Spinal cord (tissue), 10 donors: ENCODE data around the gene UBE2E1. TPM values are rescaled to one million over a fixed set of nuclear protein-coding genes. Genes with fewer than 3 reads are reported as not detected.

Source experiments
- DNase-seq, 6 donors: peaks; one replicate each; pipeline versions ENCODE4 v3.0.0 to v3.0.0-alpha.2; 2013 to 2015; ENCODE audit warnings: low spot score in 6 of 6, low read depth in 4 of 6
- H3K27ac ChIP-seq: one replicate; pipeline ENCODE4 v1.5.1; 2013; ENCODE audit warnings: low read depth, low read length, control low read depth
- H3K27me3 ChIP-seq: one replicate; pipeline ENCODE4 v1.6.1; 2013; ENCODE audit warnings: low read length; ENCODE audit not compliant: control insufficient read depth, insufficient read depth
- H3K36me3 ChIP-seq: one replicate; pipeline ENCODE4 v1.6.1; 2013; ENCODE audit warnings: low read length; ENCODE audit not compliant: control insufficient read depth, insufficient read depth
- H3K4me1 ChIP-seq: one replicate; pipeline ENCODE4 v1.6.1; 2013; ENCODE audit warnings: low read length; ENCODE audit not compliant: control insufficient read depth, insufficient read depth
- H3K4me3 ChIP-seq: one replicate; pipeline ENCODE4 v1.5.1; 2013; ENCODE audit warnings: low read depth, low read length, control low read depth
- H3K9me3 ChIP-seq: one replicate; pipeline ENCODE4 v1.6.1; 2013; ENCODE audit warnings: low read length; ENCODE audit not compliant: control insufficient read depth, insufficient read depth
- WGBS: methylation state at CpG from one replicate; pipeline ENCODE4 v1.1.5; 2013; ENCODE audit warnings: missing lambda C conversion rate; ENCODE audit not compliant: insufficient coverage; 5-methylcytosine and 5-hydroxymethylcytosine counted together
- long read RNA-seq, 4 donors: transcript quantifications; one replicate each; lab custom pipeline, GENCODE V29; 2026
- polyA plus RNA-seq, 2 donors: library from polyadenylated mRNA; unstranded; fragments of 120-200 nt; gene quantifications; one replicate each; pipeline ENCODE4 v1.2.1, GENCODE V29; 2013; ENCODE audit not compliant: insufficient read length in 2 of 2
- total RNA-seq, 2 donors: library from RNA; depleted of rRNA in 1 of 2; stranded (reverse); fragments of 120-200 nt in 1 of 2; fragments of >200 nt in 1 of 2; gene quantifications; one replicate each; pipeline versions ENCODE4 v1.2.3 to v1.2.4, GENCODE V29; 2013 to 2014
- donor health status: healthy.

UBE2E1 gene
- 100 to 1,000 TPM in 1 of 2 donors, 10 to 100 TPM in 1; 91.4 to 119 TPM for total RNA-seq
- 100 to 1,000 TPM; 155 to 182 TPM for polyA plus RNA-seq
- long read RNA-seq, donor 1, transcript UBE2E1-201 (6 exons, 1,511 nt), result major isoform, 47 of 87 reads
- long read RNA-seq, donor 1, partial matches to known transcripts, result 11 of 87 reads
- long read RNA-seq, donor 1, other reads (novel, unspliced or antisense), result 21 of 87 reads
- long read RNA-seq, donor 2, transcript UBE2E1-201 (6 exons, 1,511 nt), result major isoform, 33 of 49 reads
- long read RNA-seq, donor 2, partial matches to known transcripts, result 12 of 49 reads
- long read RNA-seq, donor 2, other reads (novel, unspliced or antisense), result 0 of 49 reads
- long read RNA-seq, donor 3, transcript UBE2E1-201 (6 exons, 1,511 nt), result major isoform, 20 of 28 reads
- long read RNA-seq, donor 3, partial matches to known transcripts, result 0 of 28 reads
- long read RNA-seq, donor 3, other reads (novel, unspliced or antisense), result 0 of 28 reads
- long read RNA-seq, donor 4, transcript UBE2E1-201 (6 exons, 1,511 nt), result major isoform, 57 of 148 reads
- long read RNA-seq, donor 4, partial matches to known transcripts, result 80 of 148 reads
- long read RNA-seq, donor 4, other reads (novel, unspliced or antisense), result 0 of 148 reads

DNA sequence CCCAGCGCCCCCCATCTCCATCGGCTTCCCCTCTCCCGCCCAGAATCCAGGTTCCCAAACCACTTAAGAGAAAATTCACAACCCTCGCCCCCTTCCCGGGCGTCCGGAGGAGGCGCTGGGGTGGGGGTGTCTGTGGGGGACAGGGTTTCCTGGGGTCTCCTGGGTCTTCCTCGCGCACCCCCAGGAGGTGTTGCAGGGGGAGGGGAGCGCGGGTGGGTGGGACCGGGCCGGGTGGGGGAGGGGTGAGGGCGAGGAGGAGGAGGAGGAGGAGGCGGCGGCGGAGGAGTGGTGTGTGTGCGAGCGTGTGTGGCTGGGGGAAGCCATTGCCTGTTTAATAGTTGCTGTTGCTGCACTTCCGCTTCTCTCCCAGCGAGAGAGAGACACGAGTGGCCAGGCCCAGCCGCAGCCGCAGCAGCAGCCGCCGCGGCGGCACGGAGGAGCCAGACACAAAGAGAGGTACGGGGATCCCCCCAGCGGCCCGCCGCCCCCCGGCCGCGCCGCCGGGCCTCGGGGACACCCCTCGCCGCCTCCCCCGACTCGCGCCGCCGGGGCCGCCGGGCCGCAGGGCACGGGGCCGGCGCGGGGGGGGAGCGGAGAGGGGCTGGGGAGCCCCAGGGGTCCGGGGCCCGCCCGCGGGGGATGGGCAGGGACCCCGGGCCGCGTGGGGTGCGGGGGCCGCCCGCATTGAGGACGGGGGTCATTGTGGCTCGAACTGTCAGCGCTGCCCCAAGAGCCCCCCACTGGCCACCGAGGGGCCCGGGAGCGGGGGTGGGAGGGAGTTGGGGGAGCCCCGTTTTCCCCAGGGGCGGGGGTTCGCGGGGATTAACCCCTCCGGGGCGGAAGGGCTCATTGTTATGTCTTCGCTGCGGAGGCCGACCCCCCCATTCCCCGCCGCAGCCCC, at the start of gene UBE2E1:
UBE2E1 (plus strand) TSS at position 323 of the 901 bp plus-strand sequence. CDS start 1,315 bp downstream, outside the sequence.
- under 1% methylated on average over 72 of the region's 82 CpGs for WGBS
- H3K27ac ChIP-seq, result peak within 1 kb of the TSS; percentile 72

DNA sequence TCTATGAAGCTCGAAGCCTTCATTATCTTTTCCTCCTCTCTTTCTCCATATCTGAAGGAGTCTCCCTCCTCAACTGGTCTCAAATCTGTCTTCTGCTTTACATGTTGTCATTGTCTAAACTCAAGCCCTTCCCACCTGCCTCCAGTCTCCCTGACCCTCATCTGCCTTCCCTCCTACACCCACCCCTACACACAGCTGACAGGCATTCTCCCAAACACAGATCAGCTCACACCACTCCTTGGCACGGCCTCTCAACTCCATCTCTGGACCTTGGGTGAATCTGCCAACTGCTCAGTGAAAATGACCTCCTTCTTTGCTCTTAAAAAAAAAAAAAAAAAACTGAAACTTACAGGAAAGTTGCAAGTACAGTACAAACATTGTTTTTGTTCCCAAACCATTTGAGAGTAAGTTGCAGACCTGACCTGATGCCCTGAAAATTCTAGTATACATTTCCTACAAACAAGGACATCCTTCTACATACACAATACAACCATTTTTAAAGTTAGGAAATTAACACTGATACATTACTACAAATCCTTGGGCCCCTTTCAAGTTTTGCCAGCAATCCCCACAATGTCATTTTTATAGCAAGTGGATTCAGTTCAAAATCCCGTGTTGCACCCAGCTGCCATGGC, 49.4 kb upstream of the UBE2E1 start:
- H3K4me1 ChIP-seq, result peaks cover 7% of the 10 kb centered on the region
- no peak overlapping the region for H3K4me3 ChIP-seq
- H3K9me3 ChIP-seq, result no peaks in the 10 kb centered on the region
- peaks cover 2% of the 10 kb centered on the region for H3K27me3 ChIP-seq
- WGBS, result 60% methylated on average over 3 of the region's 3 CpGs
- no peak overlapping the region for H3K27ac ChIP-seq
- no peaks in the 10 kb centered on the region for H3K36me3 ChIP-seq
- DNase-seq, result peak in 1 of 6 donors; percentile 38

More for the DNA sequence above, at the start of gene UBE2E1:
- Histone ChIP-seq H3K9me3 (no peaks in the 10 kb centered on the region), H3K27me3 (no peaks in the 10 kb centered on the region), H3K4me3 (peak within 1 kb of the TSS; percentile 74), H3K36me3 (no peaks in the 10 kb centered on the region), H3K4me1 (peaks cover 2% of the 10 kb centered on the region)
- DNase-seq, result peak in 2 of 6 donors; percentile 87 to 93

DNA sequence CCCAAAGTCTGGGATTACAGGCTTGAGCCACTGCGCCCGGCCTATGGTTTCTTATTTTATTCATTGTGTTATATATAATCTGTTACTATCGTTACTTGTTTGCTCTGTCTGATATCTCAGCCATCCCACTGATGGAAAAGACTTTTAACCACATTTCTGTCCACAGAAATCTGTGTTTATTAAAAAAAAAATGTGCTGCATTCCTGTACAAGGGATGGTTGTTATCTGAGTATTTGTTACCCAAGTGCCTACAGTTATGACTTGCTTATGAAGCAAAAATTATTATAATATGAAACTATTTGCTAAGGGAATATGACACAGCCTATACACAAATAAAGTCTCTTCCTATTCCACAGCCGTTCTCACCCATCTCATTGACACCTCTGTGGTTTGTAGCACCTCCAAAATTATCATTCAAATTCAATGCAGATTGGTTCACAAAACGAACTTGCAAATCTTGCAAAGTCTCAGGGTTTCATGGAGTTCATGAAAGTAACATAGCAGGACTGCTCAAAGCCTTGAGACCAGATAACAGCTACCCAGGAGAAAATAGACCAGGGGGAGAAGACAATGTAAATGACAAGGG, 47.4 kb upstream of the UBE2E1 start:
- Histone ChIP-seq H3K36me3 (no peaks in the 10 kb centered on the region), H3K27me3 (no peaks in the 10 kb centered on the region), H3K9me3 (no peaks in the 10 kb centered on the region), H3K4me3 (no peak overlapping the region), H3K27ac (no peak overlapping the region), H3K4me1 (peaks cover 10% of the 10 kb centered on the region)
- DNase-seq, result no peak
- WGBS, result 83% methylated on average over 1 of the region's 5 CpGs

DNA sequence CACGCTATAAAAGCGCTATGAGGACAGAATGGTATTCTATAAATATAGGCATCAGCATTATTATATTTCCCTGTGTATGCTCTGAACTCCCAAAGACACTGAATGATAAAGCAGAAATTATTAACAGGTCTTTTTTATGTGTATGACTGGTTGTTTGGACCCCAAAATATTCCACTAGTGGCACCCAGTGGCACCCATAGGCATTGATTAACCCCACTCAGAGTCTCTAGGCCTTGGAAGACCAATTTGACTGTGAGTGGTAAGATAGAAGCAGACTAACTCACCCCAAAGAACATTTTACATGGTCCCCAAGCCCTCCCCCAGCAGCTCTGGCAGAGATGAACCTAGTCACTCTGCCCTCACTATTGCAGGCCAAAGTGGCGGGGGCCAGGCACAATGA, 45.4 kb upstream of the UBE2E1 start:
- Histone ChIP-seq H3K9me3 (no peaks in the 10 kb centered on the region), H3K4me3 (no peak overlapping the region), H3K4me1 (peaks cover 12% of the 10 kb centered on the region), H3K27ac (no peak overlapping the region), H3K27me3 (no peaks in the 10 kb centered on the region), H3K36me3 (no peaks in the 10 kb centered on the region)
- no peak for DNase-seq
- WGBS, result 100% methylated on average over 1 of the region's 3 CpGs

DNA sequence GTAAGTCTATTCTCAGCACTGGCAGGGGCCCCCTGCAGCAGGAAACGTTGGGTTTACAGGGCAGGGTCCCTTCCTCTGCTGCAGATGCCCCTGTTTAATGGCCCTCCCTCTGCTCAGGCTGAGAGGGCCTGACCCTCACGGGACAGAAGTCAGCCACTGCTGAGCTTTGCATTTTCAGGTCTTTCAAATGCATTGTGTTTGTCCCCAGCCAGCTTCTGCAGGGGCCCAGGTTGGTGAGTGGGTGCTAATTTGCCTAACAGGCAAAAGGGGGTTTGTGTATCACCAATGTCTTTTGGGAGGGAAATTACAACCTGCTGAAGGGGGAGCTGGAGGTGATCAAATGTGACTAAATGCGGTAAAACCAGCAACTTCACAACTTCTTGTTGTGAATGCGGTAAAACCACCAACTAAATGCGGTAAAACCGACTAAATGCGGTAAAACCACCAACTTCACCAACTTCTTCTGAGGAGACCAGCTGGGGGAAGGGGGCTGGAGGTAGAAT, 44.8 kb upstream of the UBE2E1 start:
- 65% methylated on average over 3 of the region's 7 CpGs for WGBS
- no peaks in the 10 kb centered on the region for H3K36me3 ChIP-seq
- no peak overlapping the region for H3K4me3 ChIP-seq
- no peak overlapping the region for H3K27ac ChIP-seq
- no peaks in the 10 kb centered on the region for H3K9me3 ChIP-seq
- no peaks in the 10 kb centered on the region for H3K27me3 ChIP-seq
- DNase-seq, result no peak
- H3K4me1 ChIP-seq, result peaks cover 10% of the 10 kb centered on the region

DNA sequence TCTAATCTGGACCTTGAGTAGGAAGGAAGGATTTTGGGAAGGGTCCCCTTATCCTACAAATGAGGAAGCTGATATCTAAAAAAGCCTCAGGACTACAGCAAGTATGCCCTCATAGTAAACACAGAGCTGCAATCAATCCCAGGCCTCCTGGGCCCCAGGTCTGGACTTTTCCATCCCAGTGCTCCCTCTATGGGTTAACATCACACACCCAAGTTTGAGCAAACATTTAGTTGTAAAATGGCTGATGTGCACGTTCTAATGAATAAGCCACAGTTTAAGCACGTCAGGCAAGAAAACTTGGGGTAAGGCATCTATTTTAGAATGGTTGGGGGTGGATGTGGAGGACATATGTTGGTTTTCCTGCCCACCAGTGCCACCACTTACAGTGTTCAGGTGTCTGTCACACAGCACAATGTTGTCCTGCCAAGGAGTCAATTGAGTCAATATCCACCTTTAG, 44.3 kb upstream of the UBE2E1 start:
- no peaks in the 10 kb centered on the region for H3K36me3 ChIP-seq
- no peaks in the 10 kb centered on the region for H3K9me3 ChIP-seq
- H3K4me3 ChIP-seq, result no peak overlapping the region
- H3K27ac ChIP-seq, result no peak overlapping the region
- WGBS, result no CpG with 5 or more reads among the region's 2 CpGs
- peaks cover 7% of the 10 kb centered on the region for H3K4me1 ChIP-seq
- H3K27me3 ChIP-seq, result no peaks in the 10 kb centered on the region
- DNase-seq, result no peak

DNA sequence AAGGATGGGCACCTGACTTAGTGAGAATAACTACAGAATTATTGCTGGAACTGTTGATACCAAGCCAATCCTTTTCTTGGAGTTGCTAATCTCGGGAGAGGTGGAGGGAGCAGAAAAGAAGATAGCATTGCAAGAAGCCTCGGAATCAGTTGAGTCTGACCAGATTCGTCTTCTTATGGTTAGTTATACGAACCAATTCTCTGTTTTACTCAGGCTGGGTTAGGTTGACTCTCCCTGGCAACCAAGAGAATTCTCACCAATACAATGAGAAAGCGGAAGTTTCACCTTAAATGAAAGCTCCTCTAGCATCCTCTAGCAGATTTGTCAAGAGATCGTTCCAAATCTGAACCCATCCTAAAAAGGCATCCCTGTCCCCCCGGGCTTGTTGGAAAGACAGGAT, 43.5 kb upstream of the UBE2E1 start:
- no peak overlapping the region for H3K4me3 ChIP-seq
- H3K27me3 ChIP-seq, result no peaks in the 10 kb centered on the region
- no peaks in the 10 kb centered on the region for H3K9me3 ChIP-seq
- 73% methylated on average over 2 of the region's 7 CpGs for WGBS
- H3K27ac ChIP-seq, result peak overlapping the region; percentile 75
- no peak for DNase-seq
- peaks cover 7% of the 10 kb centered on the region for H3K4me1 ChIP-seq
- no peaks in the 10 kb centered on the region for H3K36me3 ChIP-seq

DNA sequence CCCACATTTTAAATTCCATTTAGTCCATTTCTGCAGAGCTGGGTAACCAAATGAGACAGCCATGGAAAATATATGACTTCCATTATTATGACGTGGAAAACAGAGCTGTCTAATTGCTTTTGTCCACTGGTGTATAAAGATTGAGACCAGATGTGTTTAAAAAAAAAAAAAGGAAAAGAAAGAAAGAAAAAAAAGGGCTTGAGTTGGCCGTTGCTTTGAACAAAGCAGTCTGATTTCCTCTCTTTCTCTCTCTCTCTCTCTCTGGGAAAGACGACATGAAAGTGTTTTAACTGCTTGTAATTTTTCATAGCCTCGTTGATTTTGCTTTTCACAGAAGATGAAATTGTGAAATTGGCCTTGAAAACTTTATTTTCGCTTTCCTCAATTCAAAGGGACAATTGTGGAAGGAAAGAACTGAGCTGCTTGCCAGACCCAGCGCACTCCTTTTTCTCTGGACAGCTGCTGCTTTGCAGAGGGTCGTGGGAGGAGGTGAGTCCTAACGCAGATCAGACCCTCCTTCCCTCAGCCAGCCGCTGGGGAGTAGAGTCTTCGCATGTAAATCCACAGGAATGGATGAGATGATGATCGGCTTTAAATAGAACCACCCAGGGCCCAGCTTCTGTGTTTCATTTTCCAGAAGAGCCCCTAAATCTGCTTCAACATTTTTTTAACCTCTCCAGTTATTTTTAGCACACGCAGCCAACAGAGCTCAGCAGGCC, 42.8 kb upstream of the UBE2E1 start:
- DNase-seq, result peak in 2 of 6 donors; percentile 63 to 65
- H3K4me3 ChIP-seq, result peak overlapping the region; percentile 10
- peak overlapping the region; percentile 75 for H3K27ac ChIP-seq

More for the DNA sequence above, 42.8 kb upstream of the UBE2E1 start:
- Histone ChIP-seq H3K4me1 (peaks cover 7% of the 10 kb centered on the region), H3K36me3 (no peaks in the 10 kb centered on the region), H3K27me3 (no peaks in the 10 kb centered on the region), H3K9me3 (no peaks in the 10 kb centered on the region)
- 10% methylated on average over 2 of the region's 12 CpGs for WGBS
